ENCODE data around the gene RALY.

The RALY gene

GRCh38 chr20:33993576-33994221, at the start of gene RALY:
Gene RALY (plus strand): TSS chr20:33993911. CDS start chr20:34072075, 78,164 bp downstream.
- peak; percentile 96 for DNase-seq

DNA sequence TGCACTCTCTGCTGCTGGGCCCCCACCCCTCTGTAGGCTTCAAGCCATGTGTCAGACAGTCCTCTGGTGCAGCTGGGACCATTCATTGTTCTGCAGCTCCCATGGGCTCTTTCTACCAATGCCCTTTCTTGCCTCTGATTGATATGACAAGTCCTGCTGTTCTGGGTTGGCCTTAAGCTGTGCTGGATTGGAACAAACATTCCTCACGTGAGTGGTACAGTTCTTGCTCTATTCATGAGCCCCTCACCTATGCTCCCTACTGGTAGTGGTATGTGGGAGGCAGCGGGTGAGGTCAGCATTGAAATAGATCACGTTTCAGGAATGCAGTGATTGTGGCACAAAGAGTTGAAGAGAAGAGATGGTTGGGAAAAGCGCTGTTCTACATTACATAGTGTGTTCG, 48.8 kb upstream of the RALY start:
- DNase-seq: no peak

GRCh38 chr20:33945391-33946081, 48.2 kb upstream of the RALY start:
- peak; percentile 11 for DNase-seq

DNA sequence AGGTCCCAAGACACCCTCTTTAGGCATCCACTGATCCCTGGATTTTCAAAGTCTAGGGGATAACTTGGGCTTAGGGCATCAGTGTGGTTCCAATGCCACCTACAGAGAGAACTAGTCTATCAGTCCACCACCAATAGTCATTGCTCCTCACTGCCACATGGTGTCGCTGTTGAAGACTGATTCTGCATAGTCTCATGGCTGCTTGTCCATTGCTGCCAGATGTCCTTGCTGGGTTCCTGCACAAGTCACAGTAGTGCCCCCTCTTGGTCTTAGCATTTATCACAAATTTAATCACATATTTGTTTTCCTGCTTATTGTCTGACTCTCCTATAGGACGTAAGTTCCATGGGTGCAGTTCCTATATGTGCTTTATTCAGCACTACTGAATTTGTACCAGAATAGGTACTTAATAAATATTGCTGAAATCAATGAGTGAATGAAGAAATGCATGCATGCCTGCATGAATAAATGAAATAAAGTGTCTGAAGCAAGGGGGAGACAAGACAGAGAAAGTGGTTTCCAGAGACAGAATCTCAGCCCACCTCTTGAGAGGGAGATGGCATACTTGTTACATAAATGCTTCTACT, 45.9 kb upstream of the RALY start:
- DNase-seq: no peak

- DNase-seq: no peak
Measured at GRCh38 chr20:33948480-33948879, 45.2 kb upstream of the RALY start.

DNA sequence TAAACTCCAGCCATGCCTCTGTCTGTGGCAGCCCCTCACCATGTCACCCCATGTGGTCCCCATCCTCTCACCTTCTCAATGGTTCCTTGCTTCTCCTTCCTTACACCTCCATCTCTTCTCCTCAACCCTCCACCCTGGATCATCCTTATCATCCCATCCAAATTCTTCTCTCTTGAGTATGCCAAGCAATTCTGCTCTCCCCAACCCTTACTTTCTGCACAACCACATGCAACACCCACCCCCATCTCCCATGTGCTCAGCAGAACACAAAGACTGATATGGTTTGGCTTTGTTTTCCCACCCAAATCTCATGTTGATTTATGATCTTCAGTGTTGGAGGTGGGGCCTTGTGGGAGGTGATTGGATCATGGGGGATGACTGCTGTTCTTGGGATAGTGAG, 42.5 kb upstream of the RALY start:
- no peak for DNase-seq

DNA sequence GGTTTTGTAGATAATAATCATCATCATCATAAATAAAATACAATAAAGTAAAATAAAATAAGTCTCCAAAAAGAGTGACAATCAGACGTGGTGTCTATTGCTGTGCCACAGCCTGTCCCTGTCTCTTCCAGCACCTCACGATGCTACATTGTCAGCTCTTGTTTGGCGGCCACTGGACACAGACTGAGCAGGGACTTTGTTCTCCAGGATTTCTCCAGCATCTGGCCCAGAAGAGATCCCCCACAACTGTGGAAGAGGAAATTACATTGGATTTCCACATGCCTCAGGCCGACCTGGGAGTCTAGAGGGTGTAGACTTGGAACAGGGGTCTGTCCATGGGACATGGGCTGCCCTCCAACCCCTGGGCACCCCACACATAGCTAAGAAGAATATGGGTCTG, 39.2 kb upstream of the RALY start:
- no peak for DNase-seq

DNA sequence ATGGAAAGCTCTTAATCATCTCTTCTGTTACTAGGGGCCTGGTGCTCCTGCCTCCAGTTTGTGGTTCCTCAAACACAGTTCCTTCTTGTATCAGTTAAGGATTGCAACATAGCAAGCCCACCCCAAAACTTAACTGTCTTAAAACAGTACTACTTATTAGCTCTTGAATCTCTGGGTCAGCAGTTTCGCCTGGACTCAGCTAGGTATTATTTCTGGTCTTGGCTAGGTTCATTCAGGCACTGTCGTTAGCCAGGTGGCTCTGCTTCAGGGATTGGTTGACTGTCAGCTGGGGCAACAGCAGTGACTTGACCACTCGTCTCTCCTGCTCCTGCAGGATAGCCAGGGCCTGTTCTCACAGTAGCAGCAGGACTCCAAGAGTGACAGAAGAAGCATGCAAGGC, 30.0 kb upstream of the RALY start:
- peak; percentile 7 for DNase-seq

DNA sequence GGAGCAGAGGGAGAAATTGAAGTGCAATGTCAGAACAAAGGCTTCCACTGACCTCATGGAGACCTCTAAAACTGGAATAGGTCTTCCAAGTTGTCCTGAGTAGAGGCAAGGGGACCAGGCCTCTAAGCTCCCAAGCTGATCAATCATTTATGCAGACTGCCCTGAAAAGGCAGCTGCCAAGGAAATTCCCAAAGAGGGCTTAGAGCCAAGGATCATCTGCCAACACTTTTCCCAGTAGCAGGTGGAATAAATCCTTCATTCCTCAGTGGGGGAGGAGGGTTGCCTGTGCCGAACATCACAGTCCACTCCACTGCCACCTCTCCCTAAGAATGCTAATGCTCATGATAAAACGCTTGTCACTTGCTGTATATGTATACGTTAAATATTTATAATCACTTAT, 29.3 kb upstream of the RALY start:
- DNase-seq: no peak

DNA sequence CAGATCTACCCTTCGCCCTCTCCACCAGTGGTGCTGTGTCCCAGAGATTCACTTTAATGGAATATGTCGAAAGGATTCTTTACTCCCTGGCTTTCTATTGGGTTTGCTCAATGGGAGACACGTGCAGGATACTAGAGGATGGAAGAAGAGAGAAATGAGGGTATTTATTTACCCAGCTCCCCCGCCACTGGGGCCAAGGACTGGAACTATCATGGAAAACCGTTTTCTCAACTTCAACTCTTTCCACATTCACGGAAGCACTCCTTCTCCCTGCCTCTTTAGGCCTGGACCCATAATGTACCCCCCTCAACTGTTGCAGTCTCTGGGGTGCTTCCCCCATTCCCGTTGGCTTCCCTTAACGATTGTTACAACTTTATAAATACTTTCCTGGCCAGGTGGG, 26.6 kb upstream of the RALY start:
- no peak for DNase-seq

GRCh38 chr20:33969563-33969962, 24.1 kb upstream of the RALY start:
- DNase-seq: no peak

DNA sequence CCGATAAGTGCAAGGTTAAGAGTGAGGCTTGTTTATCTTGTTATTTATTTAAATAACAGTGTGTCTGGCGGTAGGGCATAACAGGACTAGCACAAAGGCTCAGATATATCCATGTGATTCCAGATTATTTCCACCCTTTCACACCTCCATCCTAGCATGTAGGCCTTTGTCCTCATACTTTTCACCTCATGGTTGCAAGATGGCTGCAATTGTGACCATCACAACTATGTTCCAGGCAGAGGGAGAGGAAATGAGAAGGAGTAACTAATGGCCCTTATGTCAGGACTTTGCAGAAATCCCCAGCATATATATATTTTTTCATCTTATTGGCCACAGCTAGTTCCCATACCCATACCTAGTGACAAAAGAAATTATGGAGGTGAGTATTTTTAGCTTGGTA, 23.5 kb upstream of the RALY start:
- DNase-seq: no peak

DNA sequence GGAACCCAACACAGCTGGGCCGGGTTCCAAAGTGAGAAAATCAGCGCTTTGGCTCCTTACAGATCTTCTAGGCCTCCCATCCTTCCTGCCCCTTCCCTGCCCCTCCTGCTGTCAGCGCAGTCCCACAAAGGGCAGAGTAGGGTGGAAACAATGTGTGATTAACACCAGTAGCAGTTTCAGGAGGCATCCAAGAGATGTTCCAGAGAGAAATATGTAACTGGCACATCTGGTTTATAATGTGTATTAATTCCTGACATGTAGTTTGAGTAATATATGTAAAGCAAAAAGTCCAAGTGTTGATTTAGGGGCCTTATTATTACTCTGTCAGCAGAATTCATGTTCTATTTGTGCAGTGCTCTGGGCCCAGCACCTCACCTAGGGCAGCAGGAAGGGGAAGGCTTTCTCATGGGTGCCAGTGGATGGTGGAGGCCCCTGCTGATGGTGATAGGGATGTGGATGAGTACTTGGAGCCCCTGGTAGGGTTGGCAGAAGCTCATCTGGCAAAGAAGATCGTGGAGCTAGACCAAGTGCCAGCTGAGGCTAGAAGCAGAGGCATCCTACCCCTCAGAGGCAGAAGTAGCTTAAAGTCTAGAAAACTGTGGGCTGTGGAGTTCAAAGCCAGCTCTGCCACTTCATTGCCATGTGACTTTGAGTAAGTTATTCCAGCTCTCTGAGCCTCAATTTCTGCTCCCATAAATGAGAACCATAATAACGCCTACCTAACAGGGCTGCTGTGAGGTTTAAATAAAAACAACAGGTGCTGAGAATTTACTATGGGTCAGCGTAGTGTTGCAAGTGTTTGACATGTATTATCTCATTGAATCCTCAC, 22.4 kb upstream of the RALY start:
- no peak for DNase-seq

DNA sequence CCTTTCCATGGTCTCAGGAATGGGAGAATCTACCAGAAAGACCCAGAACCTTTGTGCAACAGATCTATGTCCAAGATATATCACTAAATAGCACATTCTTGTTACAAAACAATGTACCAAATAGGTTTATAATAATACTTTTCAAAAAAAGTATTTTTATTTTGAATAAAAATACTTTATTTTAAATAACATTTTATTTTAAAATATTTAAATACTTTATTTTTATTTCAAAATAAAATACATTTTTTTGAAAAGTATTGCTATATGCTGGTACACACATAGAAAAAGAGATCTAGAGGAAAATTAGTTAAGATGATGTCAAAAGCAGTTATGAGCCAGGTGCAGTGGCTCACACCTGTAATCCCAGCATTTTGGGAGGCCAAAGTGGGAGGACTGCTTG, 16.8 kb upstream of the RALY start:
- no peak for DNase-seq

DNA sequence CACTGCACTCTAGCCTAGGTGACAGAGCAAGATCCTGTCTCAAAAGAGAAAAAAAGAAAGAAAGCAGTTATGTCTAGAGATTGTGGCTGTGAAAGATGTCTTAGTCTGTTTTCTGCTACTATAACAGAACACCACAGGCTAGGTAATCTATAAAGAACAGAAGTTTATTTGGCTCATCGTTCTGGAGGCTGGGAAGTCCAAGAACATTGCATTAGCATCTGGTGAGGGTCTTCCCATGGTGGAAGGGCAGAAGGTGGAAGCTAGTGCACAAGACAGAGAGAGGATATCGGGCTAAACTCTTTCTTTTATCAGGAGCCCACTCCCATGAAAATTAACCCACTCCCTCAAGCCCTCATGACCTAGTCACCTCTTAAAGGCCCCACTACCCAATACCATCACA, 16.2 kb upstream of the RALY start:
- no peak for DNase-seq

GRCh38 chr20:33979094-33979493, 14.6 kb upstream of the RALY start:
- DNase-seq: no peak

GRCh38 chr20:33981347-33981746, 12.4 kb upstream of the RALY start:
- DNase-seq: no peak

DNA sequence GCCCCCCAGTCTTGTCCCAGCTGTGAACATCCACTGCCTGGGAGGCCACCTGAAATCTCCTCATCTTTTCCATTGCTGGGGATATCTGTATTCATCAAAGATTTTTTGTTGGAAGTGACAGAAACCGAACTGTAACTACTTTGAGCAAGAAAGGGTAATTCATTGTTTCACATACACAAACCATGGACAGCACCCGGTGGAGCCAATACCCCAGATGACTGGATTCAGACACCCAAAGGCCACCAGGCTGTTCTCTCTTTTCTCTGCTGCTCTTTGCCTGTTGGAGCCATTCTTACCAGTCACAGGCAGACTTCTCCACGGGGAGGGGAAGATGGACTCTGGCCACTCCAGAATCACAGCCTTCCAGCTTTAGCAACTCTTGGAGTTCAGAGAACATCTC, 11.7 kb upstream of the RALY start:
- DNase-seq: no peak

DNA sequence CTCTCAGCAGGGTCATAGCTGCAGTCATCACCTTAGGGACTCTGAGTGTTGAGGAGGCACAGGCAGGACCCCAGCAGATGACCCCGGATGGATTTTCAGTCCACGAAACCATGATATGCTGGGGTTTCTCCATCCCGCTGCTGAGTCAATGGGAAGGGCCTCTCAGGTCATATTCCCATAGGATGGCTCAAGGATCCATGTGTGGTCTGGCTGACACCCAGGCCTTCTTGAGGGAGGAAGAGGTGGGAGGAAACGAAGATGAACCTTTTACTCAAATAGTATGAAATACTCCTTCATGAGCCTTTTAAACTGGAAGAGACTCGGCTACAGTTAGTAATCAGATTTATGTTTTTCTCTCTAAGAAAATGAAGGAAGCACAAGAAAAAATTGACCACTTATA, 10.3 kb upstream of the RALY start:
- DNase-seq: no peak

GRCh38 chr20:33984182-33984719, 9.5 kb upstream of the RALY start:
- DNase-seq: no peak

- no peak for DNase-seq
Measured at GRCh38 chr20:33985280-33985679, 8.4 kb upstream of the RALY start.

GRCh38 chr20:33985830-33986229, 7.9 kb upstream of the RALY start:
- no peak for DNase-seq

DNA sequence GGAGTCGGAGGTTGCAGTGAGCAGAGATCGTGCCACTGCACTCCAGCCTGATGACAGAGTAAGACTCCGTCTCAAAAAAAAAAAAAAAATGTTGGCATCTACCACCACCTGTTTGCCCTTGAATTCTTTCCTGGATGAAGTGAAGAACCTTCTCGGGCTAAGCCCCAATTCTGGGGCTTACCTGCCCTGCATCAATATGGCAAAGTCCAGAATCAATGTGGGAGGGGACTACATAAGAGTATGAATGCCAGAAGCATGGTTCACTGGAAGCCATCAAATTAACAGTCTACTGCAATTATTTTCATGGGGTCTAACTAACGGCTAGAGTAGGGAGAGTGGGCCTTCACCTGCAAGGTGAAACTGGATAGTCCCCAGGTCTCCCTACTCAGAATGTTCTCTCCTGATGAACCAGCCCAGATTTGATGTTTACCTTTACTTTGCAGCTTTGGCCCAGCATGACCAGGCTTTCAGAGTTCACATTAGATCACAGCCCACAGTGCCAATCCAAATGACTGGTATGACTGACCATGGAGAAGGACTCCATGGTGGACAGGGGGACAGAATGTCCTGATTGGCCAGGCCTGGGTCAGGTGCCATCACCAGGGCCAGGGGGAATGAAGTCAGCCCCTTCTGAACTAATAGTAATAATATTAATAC, 7.0 kb upstream of the RALY start:
- no peak for DNase-seq
